GM19467 (cell line): ENCODE data around the gene COL3A1.

Experiments
- ATAC-seq: cut with Tn5 transposase; IDR thresholded peaks from one replicate; pipeline ENCODE4 v1.9.1; 2021; ENCODE audit warnings: mild to moderate bottlenecking, moderate library complexity; ENCODE audit not compliant: unreplicated experiment

Gene COL3A1

DNA sequence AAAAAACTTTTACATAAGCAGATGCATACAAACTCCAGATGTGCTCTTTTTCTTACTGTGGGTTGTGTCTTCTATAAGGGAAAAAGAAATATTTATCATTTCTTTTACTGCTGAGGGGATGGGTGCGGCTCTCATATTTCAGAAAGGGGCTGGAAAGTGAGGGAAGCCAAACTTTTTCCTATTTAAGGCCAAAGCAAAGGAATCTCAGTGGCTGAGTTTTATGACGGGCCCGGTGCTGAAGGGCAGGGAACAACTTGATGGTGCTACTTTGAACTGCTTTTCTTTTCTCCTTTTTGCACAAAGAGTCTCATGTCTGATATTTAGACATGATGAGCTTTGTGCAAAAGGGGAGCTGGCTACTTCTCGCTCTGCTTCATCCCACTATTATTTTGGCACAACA is at the start of gene COL3A1:
Gene COL3A1 (plus strand): TSS at position 210 of the 400 bp plus-strand sequence. CDS start 117 bp downstream, at position 327.
- no peak for ATAC-seq

- ATAC-seq, result no peak
Observed at GRCh38 chr2:188928643-188929042, 45.5 kb upstream of the COL3A1 start.

- ATAC-seq, result no peak
Observed at GRCh38 chr2:188931361-188931760, 42.8 kb upstream of the COL3A1 start.

GRCh38 chr2:188937228-188938220 is 36.6 kb upstream of the COL3A1 start:
- no peak for ATAC-seq

- ATAC-seq, result no peak
Observed at GRCh38 chr2:188940171-188940570, 34.0 kb upstream of the COL3A1 start.

GRCh38 chr2:188944442-188944841 is 29.7 kb upstream of the COL3A1 start:
- ATAC-seq, result no peak

- no peak for ATAC-seq
Observed at GRCh38 chr2:188949046-188949818, 24.9 kb upstream of the COL3A1 start.

GRCh38 chr2:188952901-188953300 is 21.3 kb upstream of the COL3A1 start:
- no peak for ATAC-seq

DNA sequence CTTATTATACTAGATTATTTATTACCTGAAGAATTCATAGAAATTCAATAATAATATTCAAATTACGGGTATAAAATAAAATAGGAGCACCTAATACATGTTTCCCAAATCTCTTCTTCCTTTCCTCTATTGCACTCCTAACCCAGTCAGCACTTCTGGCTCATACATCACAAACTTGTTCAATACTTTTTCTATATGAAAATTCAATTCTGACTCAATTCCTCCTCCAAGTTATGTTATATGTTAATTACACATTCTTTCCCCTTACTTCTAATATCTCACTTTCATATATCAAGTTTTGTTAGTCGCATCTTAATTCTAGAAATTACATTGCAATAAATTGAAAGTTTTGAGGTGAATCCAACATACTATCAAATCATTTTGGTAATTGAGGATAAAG is 17.9 kb upstream of the COL3A1 start:
- no peak for ATAC-seq

- no peak for ATAC-seq
Observed at GRCh38 chr2:188956961-188957360, 17.2 kb upstream of the COL3A1 start.

DNA sequence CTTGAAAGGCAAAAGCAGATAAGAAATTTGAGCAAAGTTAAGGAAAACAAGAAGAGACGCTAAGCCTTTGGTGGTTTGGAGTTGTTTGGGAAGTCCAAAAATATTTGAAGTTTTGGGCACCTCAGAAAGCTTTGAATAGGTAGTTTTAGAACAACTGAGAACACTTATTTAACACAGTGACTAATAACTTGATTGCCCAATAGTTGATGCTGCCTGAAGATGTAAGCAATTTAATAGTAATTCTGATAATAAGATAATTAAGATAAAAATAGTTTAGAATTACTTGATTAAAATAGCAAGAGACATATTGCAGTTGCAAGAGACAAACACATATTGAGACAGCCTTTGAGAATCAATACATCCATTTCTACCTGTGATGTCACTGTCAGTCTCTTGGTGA is 16.5 kb upstream of the COL3A1 start:
- ATAC-seq, result no peak

DNA sequence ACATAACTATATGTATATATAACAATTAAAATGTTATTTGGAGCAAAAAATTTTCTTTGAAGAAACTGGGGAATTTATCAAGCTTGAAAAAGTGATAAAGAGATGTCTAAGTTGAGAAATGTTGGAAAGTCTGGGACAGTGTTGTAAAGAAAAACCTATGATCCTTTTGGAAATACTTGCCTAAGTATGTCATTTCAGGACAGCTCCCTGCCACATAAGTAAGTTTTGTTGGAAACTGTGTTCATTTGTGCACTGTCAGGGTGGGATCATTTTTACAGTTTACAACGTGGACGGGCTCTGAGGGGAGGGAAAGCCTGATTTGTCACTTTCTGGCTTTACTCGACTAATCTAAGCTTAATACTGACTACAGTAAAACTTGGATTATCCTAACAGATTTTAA is 10.4 kb upstream of the COL3A1 start:
- ATAC-seq, result no peak

- ATAC-seq, result no peak
Observed at GRCh38 chr2:188964976-188965546, 9.1 kb upstream of the COL3A1 start.

DNA sequence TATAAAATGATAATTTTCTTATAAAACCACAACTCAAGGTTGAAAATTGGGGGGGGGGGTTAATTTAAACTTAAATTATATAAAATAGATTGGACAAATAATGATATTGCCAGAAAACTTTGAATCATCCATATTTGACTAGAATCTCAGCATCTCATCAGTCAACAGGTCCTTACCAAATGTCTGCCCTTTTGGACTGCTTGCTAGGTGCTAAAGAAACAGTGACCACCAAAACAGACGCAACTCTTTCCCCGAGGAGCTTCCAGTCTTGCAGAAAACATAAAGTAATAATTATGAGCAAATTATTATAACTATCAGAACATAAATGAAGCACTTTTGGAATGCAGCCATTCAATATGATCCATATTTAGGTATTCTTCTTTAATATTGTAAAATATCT is 8.6 kb upstream of the COL3A1 start:
- ATAC-seq, result no peak

- no peak for ATAC-seq
Observed at GRCh38 chr2:188966079-188966571, 8.0 kb upstream of the COL3A1 start.

GRCh38 chr2:188966728-188967440 is 7.3 kb upstream of the COL3A1 start:
- ATAC-seq, result no peak

GRCh38 chr2:188969236-188969635 is 4.9 kb upstream of the COL3A1 start:
- ATAC-seq, result no peak

GRCh38 chr2:188969651-188970050 is 4.5 kb upstream of the COL3A1 start:
- ATAC-seq, result no peak

GRCh38 chr2:188970211-188970610 is 4.0 kb upstream of the COL3A1 start:
- no peak for ATAC-seq

GRCh38 chr2:188971432-188971861 is 2.7 kb upstream of the COL3A1 start:
- ATAC-seq, result no peak

DNA sequence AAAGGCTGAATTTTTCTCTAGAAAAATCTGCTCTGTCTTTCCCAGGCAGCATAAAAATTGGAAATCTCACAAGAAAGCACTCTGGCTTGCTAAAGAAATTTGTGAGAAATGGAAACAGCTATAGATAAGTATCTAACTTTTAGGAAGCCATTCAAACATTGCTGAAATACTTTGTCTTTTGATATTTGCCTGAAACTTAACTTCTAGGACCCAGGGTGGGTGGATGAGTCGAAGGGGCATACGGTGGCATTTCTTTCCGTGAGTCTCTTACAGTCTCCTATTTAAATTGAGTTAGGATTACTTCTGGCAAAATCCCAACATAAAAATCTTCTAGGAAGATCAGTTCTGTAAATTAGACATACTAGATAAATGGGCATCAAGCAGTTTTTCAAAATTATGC is 532 bp upstream of the COL3A1 start:
- ATAC-seq, result no peak
